Keratinocyte (primary cell): Measurements from ENCODE around the gene TLCD1. TPM values are rescaled to one million over a fixed set of nuclear protein-coding genes. Genes with fewer than 3 reads are reported as not detected.

Source experiments
- DNase-seq: peaks from one replicate; pipeline ENCODE4 v3.0.0-alpha.2; 2011; ENCODE audit warnings: low read depth, missing footprints, low spot score
- FAIRE-seq: peaks from 2 replicates; lab custom pipeline; 2011; peaks lifted over from hg19 to GRCh38; lab: Jason Lieb, UNC
- H2AFZ ChIP-seq: 2 replicates; pipeline ENCODE4 v1.6.0; 2012; ENCODE audit warnings: low read length, control low read depth, inconsistent platforms; ENCODE audit not compliant: control insufficient read depth
- H3K27ac ChIP-seq: 2 replicates; pipeline ENCODE4 v1.5.1; 2011; ENCODE audit warnings: low read length; ENCODE audit not compliant: control insufficient read depth, insufficient read depth
- H3K27me3 ChIP-seq: 3 replicates; pipeline ENCODE4 v1.6.0; 2011; ENCODE audit warnings: low read length; ENCODE audit not compliant: control insufficient read depth, insufficient read depth; ENCODE audit errors: extremely low read depth
- H3K36me3 ChIP-seq, 2 experiments: 2 replicates in 1 of 2; 3 replicates in 1 of 2; pipeline ENCODE4 v1.5.1; 2011; ENCODE audit warnings: low read length in 2 of 2, mild to moderate bottlenecking in 1 of 2; ENCODE audit not compliant: control insufficient read depth in 2 of 2, insufficient read depth in 2 of 2; ENCODE audit errors: extremely low read depth in 1 of 2
- H3K4me1 ChIP-seq: 3 replicates; pipeline ENCODE4 v1.5.1; 2011; ENCODE audit warnings: low read length; ENCODE audit not compliant: control insufficient read depth, insufficient read depth; ENCODE audit errors: extremely low read depth
- H3K4me2 ChIP-seq: 3 replicates; pipeline ENCODE4 v1.6.0; 2011; ENCODE audit warnings: low read depth, low read length; ENCODE audit not compliant: control insufficient read depth, insufficient read depth; ENCODE audit errors: extremely low read depth
- H3K4me3 ChIP-seq, 3 experiments: fragments of 200-600 bp in 1 of 3; sonication (generic) in 1 of 3; 2 replicates in 2 of 3; 3 replicates in 1 of 3; pipeline ENCODE4 v1.5.1; 2011 to 2016; ENCODE audit warnings: low read length in 3 of 3, mild to moderate bottlenecking in 3 of 3, control low read depth in 2 of 3, inconsistent platforms in 1 of 3, low read depth in 1 of 3, mixed read lengths in 1 of 3, mixed run types in 1 of 3, moderate library complexity in 1 of 3; ENCODE audit not compliant: control insufficient read depth in 2 of 3, insufficient read depth in 2 of 3; ENCODE audit errors: extremely low read depth in 1 of 3
- H3K79me2 ChIP-seq: 2 replicates; pipeline ENCODE4 v1.6.0; 2012; ENCODE audit warnings: low read length; ENCODE audit not compliant: control insufficient read depth, insufficient read depth
- H3K9ac ChIP-seq: 3 replicates; pipeline ENCODE4 v1.6.0; 2011; ENCODE audit warnings: low read length; ENCODE audit not compliant: control insufficient read depth, insufficient read depth; ENCODE audit errors: extremely low read depth
- H3K9me1 ChIP-seq: 3 replicates; pipeline ENCODE4 v1.6.0; 2011; ENCODE audit warnings: low read length; ENCODE audit not compliant: control insufficient read depth, insufficient read depth; ENCODE audit errors: extremely low read depth
- H3K9me3 ChIP-seq: 2 replicates; pipeline ENCODE4 v1.5.1; 2012; ENCODE audit warnings: low read depth, low read length; ENCODE audit not compliant: control insufficient read depth
- H4K20me1 ChIP-seq: 3 replicates; pipeline ENCODE4 v1.6.0; 2011; ENCODE audit warnings: low read length; ENCODE audit not compliant: control insufficient read depth, insufficient read depth; ENCODE audit errors: extremely low read depth
- EZH2 ChIP-seq: IDR thresholded peaks from one replicate; pipeline ENCODE4 v1.6.1; 2012; ENCODE audit warnings: inconsistent platforms, mild to moderate bottlenecking, low read length, moderate library complexity
- dilution Hi-C: fragments of 300-500 bp; cut with MboI; formaldehyde crosslinking; loops from one replicate; pipeline ENCODE4 v1.7.0; 2020; ENCODE audit warnings: low sequenced_read_pairs; ENCODE audit not compliant: extremely low pct_ligation_motif_present
- polyA plus RNA-seq, 5 experiments: library from polyadenylated mRNA; depleted of rRNA in 3 of 5; stranded (reverse) in 3 of 5; stranded (forward) in 1 of 5; unstranded in 1 of 5; fragments of >200 nt; gene quantifications; 1 replicate in 1 of 5; 2 replicates in 3 of 5; 3 replicates in 1 of 5; pipeline versions ENCODE4 v1.2.1 to v1.2.3, GENCODE V29; 2011 to 2012; ENCODE audit warnings: missing spikeins in 2 of 5, low read depth in 1 of 5, low replicate concordance in 1 of 5
- TF ChIP-seq, protein P1 (sequence below), 3 experiments: IDR thresholded peaks in 1 of 3; conservative IDR thresholded peaks in 1 of 3; optimal IDR thresholded peaks in 1 of 3; 2 replicates in 2 of 3; 3 replicates in 1 of 3; pipeline versions ENCODE3 to v1.5.1; 2011; ENCODE audit warnings: low read length in 3 of 3, mild to moderate bottlenecking in 3 of 3, moderate library complexity in 2 of 3, control low read depth in 1 of 3, inconsistent platforms in 1 of 3; ENCODE audit not compliant: insufficient read depth in 2 of 3; ENCODE audit errors: extremely low read depth in 1 of 3

Gene TLCD1
- polyA plus RNA-seq, 1 donor (not counting 4 experiments of a cell fraction or from before 2014, with no cell fraction given) = 14.0 TPM

DNA sequence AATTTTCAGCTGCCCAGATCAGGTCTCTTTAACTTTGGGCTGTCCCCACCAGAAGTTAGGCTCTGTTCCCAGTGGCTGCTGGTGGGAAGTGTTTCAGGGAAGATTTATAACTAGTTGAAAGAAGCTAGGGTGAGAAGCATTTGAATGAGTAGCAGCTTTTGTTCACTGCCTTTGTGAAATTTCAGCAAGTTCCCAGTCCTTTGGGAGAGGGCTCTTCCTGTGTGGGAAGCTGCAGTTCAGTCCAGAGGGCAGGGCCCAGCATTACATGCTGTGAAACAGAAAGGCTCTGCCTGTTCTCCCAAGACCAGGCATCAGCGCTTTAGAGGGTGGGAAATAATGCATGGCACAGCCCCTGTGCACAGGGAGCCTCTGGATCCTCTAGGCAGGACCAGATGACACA, 32.2 kb downstream of the TLCD1 start:
- no peak overlapping the region for H3K4me2 ChIP-seq
- no peaks in the 10 kb centered on the region for H3K4me1 ChIP-seq
- FAIRE-seq (no peak), DNase-seq (no peak)
- H3K9ac ChIP-seq = no peak overlapping the region
- H3K9me3 ChIP-seq = no peaks in the 10 kb centered on the region
- H4K20me1 ChIP-seq = no peaks in the 10 kb centered on the region
- H3K9me1 ChIP-seq = no peaks in the 10 kb centered on the region
- no peak for TF ChIP-seq EZH2
- no peak overlapping the region for H3K27ac ChIP-seq
- no peaks in the 10 kb centered on the region for H3K79me2 ChIP-seq
- dilution Hi-C loops = no loop called here
- H3K4me3 ChIP-seq = no peak overlapping the region
- peaks cover 45 to 55% of the 10 kb centered on the region in 2 experiments for H3K36me3 ChIP-seq
- H2AFZ ChIP-seq = no peak overlapping the region
- no peaks in the 10 kb centered on the region for H3K27me3 ChIP-seq

DNA sequence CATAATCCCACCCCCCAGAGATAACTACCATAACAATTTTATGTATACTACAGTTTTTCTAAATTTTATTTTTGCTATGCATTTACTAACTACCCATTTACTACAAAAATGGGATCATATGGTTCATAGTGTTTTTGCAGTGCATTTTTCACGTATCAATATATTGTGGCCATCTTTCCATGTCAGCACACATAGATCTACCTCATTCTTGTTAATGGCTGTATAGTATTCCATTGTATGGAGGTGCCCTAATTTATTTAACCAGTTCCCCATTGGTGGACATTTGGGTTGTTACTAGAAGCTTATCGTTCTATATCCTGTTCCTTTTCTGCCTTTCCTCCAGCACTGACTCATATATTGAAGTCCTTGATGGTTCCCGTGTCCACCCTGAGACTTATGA, 37.0 kb downstream of the TLCD1 start:
- H4K20me1 ChIP-seq = peaks cover 2% of the 10 kb centered on the region
- no peak for DNase-seq
- no peak overlapping the region for H3K4me3 ChIP-seq
- FAIRE-seq = no peak
- H3K27ac ChIP-seq = no peak overlapping the region
- H3K27me3 ChIP-seq = no peaks in the 10 kb centered on the region
- no peaks in the 10 kb centered on the region for H3K79me2 ChIP-seq
- dilution Hi-C loops = no loop called here
- H3K4me2 ChIP-seq = no peak overlapping the region
- H3K9ac ChIP-seq = no peak overlapping the region
- TF ChIP-seq EZH2 = no peak
- TF ChIP-seq, protein P1, sequence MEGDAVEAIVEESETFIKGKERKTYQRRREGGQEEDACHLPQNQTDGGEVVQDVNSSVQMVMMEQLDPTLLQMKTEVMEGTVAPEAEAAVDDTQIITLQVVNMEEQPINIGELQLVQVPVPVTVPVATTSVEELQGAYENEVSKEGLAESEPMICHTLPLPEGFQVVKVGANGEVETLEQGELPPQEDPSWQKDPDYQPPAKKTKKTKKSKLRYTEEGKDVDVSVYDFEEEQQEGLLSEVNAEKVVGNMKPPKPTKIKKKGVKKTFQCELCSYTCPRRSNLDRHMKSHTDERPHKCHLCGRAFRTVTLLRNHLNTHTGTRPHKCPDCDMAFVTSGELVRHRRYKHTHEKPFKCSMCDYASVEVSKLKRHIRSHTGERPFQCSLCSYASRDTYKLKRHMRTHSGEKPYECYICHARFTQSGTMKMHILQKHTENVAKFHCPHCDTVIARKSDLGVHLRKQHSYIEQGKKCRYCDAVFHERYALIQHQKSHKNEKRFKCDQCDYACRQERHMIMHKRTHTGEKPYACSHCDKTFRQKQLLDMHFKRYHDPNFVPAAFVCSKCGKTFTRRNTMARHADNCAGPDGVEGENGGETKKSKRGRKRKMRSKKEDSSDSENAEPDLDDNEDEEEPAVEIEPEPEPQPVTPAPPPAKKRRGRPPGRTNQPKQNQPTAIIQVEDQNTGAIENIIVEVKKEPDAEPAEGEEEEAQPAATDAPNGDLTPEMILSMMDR (optimal IDR thresholded peaks at IDR 0.05 in 1 of 3, IDR thresholded peaks at IDR 0.05 in 1 of 3, conservative IDR thresholded peaks at IDR 0.05 in 1 of 3; ENCODE audit: extremely low read depth in 1 of 3, insufficient read depth in 2 of 3, low read length in 3 of 3) = no peak
- H3K4me1 ChIP-seq = no peaks in the 10 kb centered on the region
- H2AFZ ChIP-seq = no peak overlapping the region
- H3K36me3 ChIP-seq = peaks cover 54 to 56% of the 10 kb centered on the region in 2 experiments
- no peaks in the 10 kb centered on the region for H3K9me1 ChIP-seq
- H3K9me3 ChIP-seq = no peaks in the 10 kb centered on the region

DNA sequence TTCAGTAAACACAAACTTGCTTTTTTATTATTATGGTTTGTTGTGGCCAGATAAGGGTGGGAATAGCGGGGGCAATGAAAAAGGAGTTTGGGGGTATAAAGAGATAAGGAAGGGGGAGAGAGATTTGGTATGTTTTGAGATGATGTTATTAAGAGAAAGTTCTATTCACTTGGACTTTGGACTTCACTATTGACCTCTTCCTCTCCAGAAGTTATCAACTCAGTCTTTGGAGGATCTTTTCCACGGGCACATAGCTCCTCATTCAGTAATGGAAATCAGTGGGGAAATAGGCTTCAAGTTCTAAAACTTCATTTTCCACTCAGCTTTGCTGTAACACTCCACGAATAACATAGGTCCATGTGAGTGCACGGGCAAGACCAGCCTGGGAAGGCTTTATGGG, 37.6 kb downstream of the TLCD1 start:
- no peaks in the 10 kb centered on the region for H3K9me1 ChIP-seq
- H2AFZ ChIP-seq = no peak overlapping the region
- H3K9me3 ChIP-seq = no peaks in the 10 kb centered on the region
- dilution Hi-C loops = no loop called here
- H3K4me1 ChIP-seq = no peaks in the 10 kb centered on the region
- DNase-seq (no peak), FAIRE-seq (no peak)
- TF ChIP-seq, protein P1 (optimal IDR thresholded peaks at IDR 0.05 in 1 of 3, IDR thresholded peaks at IDR 0.05 in 1 of 3, conservative IDR thresholded peaks at IDR 0.05 in 1 of 3; ENCODE audit: extremely low read depth in 1 of 3, insufficient read depth in 2 of 3, low read length in 3 of 3) = no peak
- no peak for TF ChIP-seq EZH2
- no peaks in the 10 kb centered on the region for H3K27me3 ChIP-seq
- H3K27ac ChIP-seq = no peak overlapping the region
- no peaks in the 10 kb centered on the region for H3K79me2 ChIP-seq
- peaks cover 2% of the 10 kb centered on the region for H4K20me1 ChIP-seq
- H3K4me2 ChIP-seq = no peak overlapping the region
- no peak overlapping the region for H3K9ac ChIP-seq
- no peak overlapping the region for H3K4me3 ChIP-seq
- peaks cover 51 to 54% of the 10 kb centered on the region in 2 experiments for H3K36me3 ChIP-seq
